ENCODE results near the gene GAREM1.

The GAREM1 gene

DNA sequence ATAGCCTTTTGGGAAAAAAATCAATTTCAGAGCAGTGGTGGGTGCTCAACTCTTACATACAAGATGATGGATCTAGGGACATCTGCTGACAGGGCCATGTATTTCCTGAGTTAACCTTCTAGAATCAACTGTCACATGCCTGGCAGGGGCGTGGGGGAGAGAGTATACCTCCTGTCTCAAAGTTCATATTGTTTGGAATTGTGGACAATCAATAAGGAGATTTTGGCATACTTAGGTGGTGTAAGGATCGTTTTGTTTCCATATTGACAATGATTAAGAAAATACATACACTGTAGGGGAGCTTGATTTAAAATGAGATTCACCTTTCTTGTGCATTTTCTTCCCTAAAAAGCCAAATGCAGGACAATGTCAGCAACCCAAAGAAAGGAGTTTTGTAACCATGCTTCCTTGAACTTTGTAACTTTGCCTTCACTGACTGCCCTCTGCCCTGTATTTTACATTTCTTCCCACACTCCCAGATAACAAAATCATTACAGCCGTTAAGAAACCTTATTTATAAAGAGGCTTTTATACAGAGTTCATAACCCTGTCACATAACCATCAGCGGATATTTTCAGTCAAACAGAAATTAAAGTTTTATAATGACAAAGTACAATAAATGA lies 192.4 kb downstream of the GAREM1 start:
- Histone ChIP-seq H3K27ac (ENCODE audit: low read depth, low read length) (peak overlapping the region; percentile 52), H3K9me3 (ENCODE audit: control insufficient read depth in 5 of 5, low read length in 5 of 5) (no peaks in the 10 kb centered on the region), H3K9ac (ENCODE audit: low read length in 5 of 5) (peak overlapping the region in 1 of 5 donors; percentile 37), H3K27me3 (ENCODE audit: control insufficient read depth in 5 of 5, insufficient read depth in 4 of 5, low read length in 5 of 5) (no peaks in the 10 kb centered on the region), H3K4me3 (ENCODE audit: low read depth in 1 of 5, low read length in 5 of 5) (no peak overlapping the region), H3K4me1 (ENCODE audit: control insufficient read depth in 5 of 5, insufficient read depth in 5 of 5, low read length in 5 of 5) (peaks cover 4 to 34% (median 26%) of the 10 kb centered on the region in 5 donors), H3K36me3 (ENCODE audit: control insufficient read depth in 5 of 5, insufficient read depth in 5 of 5, low read length in 5 of 5) (peaks cover 0 to 2% (median 0%) of the 10 kb centered on the region in 5 donors)

DNA sequence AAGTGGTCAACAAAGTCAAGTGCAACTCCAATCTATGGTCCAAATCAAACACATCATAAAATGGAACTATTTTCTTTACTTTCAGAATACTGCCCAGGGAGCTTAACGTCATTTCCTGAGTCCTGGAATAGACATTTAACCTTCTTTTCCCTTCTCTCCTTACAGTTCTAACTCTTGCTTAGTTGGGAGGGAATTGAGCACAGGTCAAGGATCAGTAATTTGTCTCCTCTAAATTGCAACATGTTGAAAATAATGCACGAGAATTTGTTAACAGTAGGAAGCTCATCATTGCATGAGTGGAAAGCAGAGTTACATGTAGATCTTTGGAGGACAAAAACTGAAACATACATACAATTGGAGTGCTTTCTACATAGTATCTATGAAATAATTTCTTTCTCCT lies 193.1 kb downstream of the GAREM1 start:
- Histone ChIP-seq H3K9me3 (ENCODE audit: control insufficient read depth in 5 of 5, low read length in 5 of 5) (no peaks in the 10 kb centered on the region), H3K27ac (ENCODE audit: low read depth, low read length) (peak overlapping the region; percentile 52), H3K4me3 (ENCODE audit: low read depth in 1 of 5, low read length in 5 of 5) (no peak overlapping the region), H3K9ac (ENCODE audit: low read length in 5 of 5) (no peak overlapping the region), H3K27me3 (ENCODE audit: control insufficient read depth in 5 of 5, insufficient read depth in 4 of 5, low read length in 5 of 5) (no peaks in the 10 kb centered on the region), H3K36me3 (ENCODE audit: control insufficient read depth in 5 of 5, insufficient read depth in 5 of 5, low read length in 5 of 5) (peaks cover 0 to 2% (median 0%) of the 10 kb centered on the region in 5 donors), H3K4me1 (ENCODE audit: control insufficient read depth in 5 of 5, insufficient read depth in 5 of 5, low read length in 5 of 5) (peaks cover 4 to 31% (median 21%) of the 10 kb centered on the region in 5 donors)

DNA sequence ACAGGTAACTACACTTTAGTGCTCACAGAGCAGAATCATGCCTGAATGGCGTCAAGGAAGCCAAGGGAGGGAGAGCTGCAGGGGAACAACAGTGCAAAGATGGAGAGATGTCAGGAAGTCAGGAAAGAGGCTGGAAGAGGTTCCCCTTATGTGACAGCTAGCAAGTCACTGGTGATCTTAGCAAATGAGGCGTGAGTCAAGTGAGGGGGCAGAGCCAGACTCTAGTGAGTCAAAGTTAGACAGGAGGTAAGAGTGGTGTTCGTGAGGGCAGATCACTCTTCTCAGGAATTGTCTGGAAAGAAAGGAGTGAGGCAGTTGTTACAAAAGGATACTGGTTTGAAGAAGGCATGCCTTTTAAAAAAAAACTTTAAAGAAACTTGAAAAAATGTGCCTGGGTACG lies 193.8 kb downstream of the GAREM1 start:
- Histone ChIP-seq H3K4me3 (ENCODE audit: low read depth in 1 of 5, low read length in 5 of 5) (no peak overlapping the region), H3K4me1 (ENCODE audit: control insufficient read depth in 5 of 5, insufficient read depth in 5 of 5, low read length in 5 of 5) (peaks cover 4 to 28% (median 19%) of the 10 kb centered on the region in 5 donors), H3K27me3 (ENCODE audit: control insufficient read depth in 5 of 5, insufficient read depth in 4 of 5, low read length in 5 of 5) (no peaks in the 10 kb centered on the region), H3K36me3 (ENCODE audit: control insufficient read depth in 5 of 5, insufficient read depth in 5 of 5, low read length in 5 of 5) (peaks cover 0 to 2% (median 0%) of the 10 kb centered on the region in 5 donors), H3K27ac (ENCODE audit: low read depth, low read length) (no peak overlapping the region), H3K9me3 (ENCODE audit: control insufficient read depth in 5 of 5, low read length in 5 of 5) (no peaks in the 10 kb centered on the region), H3K9ac (ENCODE audit: low read length in 5 of 5) (no peak overlapping the region)

- Histone ChIP-seq H3K27ac (ENCODE audit: low read depth, low read length) (no peak overlapping the region), H3K9me3 (ENCODE audit: control insufficient read depth in 5 of 5, low read length in 5 of 5) (no peaks in the 10 kb centered on the region), H3K27me3 (ENCODE audit: control insufficient read depth in 5 of 5, insufficient read depth in 4 of 5, low read length in 5 of 5) (no peaks in the 10 kb centered on the region), H3K4me3 (ENCODE audit: low read depth in 1 of 5, low read length in 5 of 5) (no peak overlapping the region), H3K36me3 (ENCODE audit: control insufficient read depth in 5 of 5, insufficient read depth in 5 of 5, low read length in 5 of 5) (peaks cover 0 to 2% (median 0%) of the 10 kb centered on the region in 5 donors), H3K4me1 (ENCODE audit: control insufficient read depth in 5 of 5, insufficient read depth in 5 of 5, low read length in 5 of 5) (peaks cover 4 to 28% (median 19%) of the 10 kb centered on the region in 5 donors), H3K9ac (ENCODE audit: low read length in 5 of 5) (no peak overlapping the region)
These were observed 194.4 kb downstream of the GAREM1 start for GRCh38 chr18:32276256-32276655.

- H3K4me3 ChIP-seq (ENCODE audit: low read depth in 1 of 5, low read length in 5 of 5), result no peak overlapping the region
- H3K9me3 ChIP-seq (ENCODE audit: control insufficient read depth in 5 of 5, low read length in 5 of 5), result no peaks in the 10 kb centered on the region
- H3K9ac ChIP-seq (ENCODE audit: low read length in 5 of 5), result no peak overlapping the region
- H3K27ac ChIP-seq (ENCODE audit: low read depth, low read length), result no peak overlapping the region
- peaks cover 4 to 20% (median 17%) of the 10 kb centered on the region in 5 donors for H3K4me1 ChIP-seq (ENCODE audit: control insufficient read depth in 5 of 5, insufficient read depth in 5 of 5, low read length in 5 of 5)
- H3K36me3 ChIP-seq (ENCODE audit: control insufficient read depth in 5 of 5, insufficient read depth in 5 of 5, low read length in 5 of 5), result peaks cover 0 to 3% (median 0%) of the 10 kb centered on the region in 5 donors
- H3K27me3 ChIP-seq (ENCODE audit: control insufficient read depth in 5 of 5, insufficient read depth in 4 of 5, low read length in 5 of 5), result no peaks in the 10 kb centered on the region
These were observed 195.5 kb downstream of the GAREM1 start for GRCh38 chr18:32275221-32275620.

DNA sequence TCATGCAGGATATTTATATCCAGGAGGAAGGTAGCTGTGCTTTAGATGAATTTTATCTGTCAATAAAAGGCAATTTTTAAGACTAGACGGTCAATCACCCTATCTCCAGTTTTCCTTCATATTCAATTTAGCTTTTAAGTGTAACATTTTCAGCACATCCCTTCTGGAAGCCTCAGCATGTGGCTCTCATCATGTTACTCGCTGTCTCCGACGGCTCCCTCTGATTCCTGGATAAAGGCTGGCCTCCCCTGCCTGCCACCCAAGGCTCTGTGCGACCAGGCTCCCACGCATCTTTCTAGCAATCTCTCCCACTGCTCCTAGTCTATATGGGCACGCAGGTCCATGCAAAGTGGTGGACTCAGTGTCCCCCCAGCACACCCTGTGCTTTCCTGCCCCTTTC lies 196.4 kb downstream of the GAREM1 start:
- Histone ChIP-seq H3K9ac (ENCODE audit: low read length in 5 of 5) (no peak overlapping the region), H3K27ac (ENCODE audit: low read depth, low read length) (no peak overlapping the region)

GRCh38 chr18:32271672-32272208 lies 198.9 kb downstream of the GAREM1 start:
- Histone ChIP-seq H3K4me3 (ENCODE audit: low read depth in 1 of 5, low read length in 5 of 5) (no peak overlapping the region), H3K9ac (ENCODE audit: low read length in 5 of 5) (no peak overlapping the region), H3K27ac (ENCODE audit: low read depth, low read length) (no peak overlapping the region), H3K9me3 (ENCODE audit: control insufficient read depth in 5 of 5, low read length in 5 of 5) (no peaks in the 10 kb centered on the region), H3K4me1 (ENCODE audit: control insufficient read depth in 5 of 5, insufficient read depth in 5 of 5, low read length in 5 of 5) (no peaks in the 10 kb centered on the region), H3K36me3 (ENCODE audit: control insufficient read depth in 5 of 5, insufficient read depth in 5 of 5, low read length in 5 of 5) (peaks cover 10 to 31% (median 28%) of the 10 kb centered on the region in 5 donors), H3K27me3 (ENCODE audit: control insufficient read depth in 5 of 5, insufficient read depth in 4 of 5, low read length in 5 of 5) (no peaks in the 10 kb centered on the region)

More for the DNA sequence above, 196.4 kb downstream of the GAREM1 start:
- Histone ChIP-seq H3K9me3 (ENCODE audit: control insufficient read depth in 5 of 5, low read length in 5 of 5) (no peaks in the 10 kb centered on the region), H3K36me3 (ENCODE audit: control insufficient read depth in 5 of 5, insufficient read depth in 5 of 5, low read length in 5 of 5) (peaks cover 3 to 12% (median 9%) of the 10 kb centered on the region in 5 donors), H3K4me3 (ENCODE audit: low read depth in 1 of 5, low read length in 5 of 5) (no peak overlapping the region), H3K4me1 (ENCODE audit: control insufficient read depth in 5 of 5, insufficient read depth in 5 of 5, low read length in 5 of 5) (peaks cover 4 to 18% (median 17%) of the 10 kb centered on the region in 5 donors), H3K27me3 (ENCODE audit: control insufficient read depth in 5 of 5, insufficient read depth in 4 of 5, low read length in 5 of 5) (no peaks in the 10 kb centered on the region)

- Histone ChIP-seq H3K9me3 (ENCODE audit: control insufficient read depth in 5 of 5, low read length in 5 of 5) (no peaks in the 10 kb centered on the region), H3K4me1 (ENCODE audit: control insufficient read depth in 5 of 5, insufficient read depth in 5 of 5, low read length in 5 of 5) (no peaks in the 10 kb centered on the region), H3K27ac (ENCODE audit: low read depth, low read length) (no peak overlapping the region), H3K36me3 (ENCODE audit: control insufficient read depth in 5 of 5, insufficient read depth in 5 of 5, low read length in 5 of 5) (peaks cover 10 to 32% (median 28%) of the 10 kb centered on the region in 5 donors), H3K4me3 (ENCODE audit: low read depth in 1 of 5, low read length in 5 of 5) (no peak overlapping the region), H3K27me3 (ENCODE audit: control insufficient read depth in 5 of 5, insufficient read depth in 4 of 5, low read length in 5 of 5) (no peaks in the 10 kb centered on the region), H3K9ac (ENCODE audit: low read length in 5 of 5) (no peak overlapping the region)
These were observed 200.3 kb downstream of the GAREM1 start for GRCh38 chr18:32270341-32270740.

DNA sequence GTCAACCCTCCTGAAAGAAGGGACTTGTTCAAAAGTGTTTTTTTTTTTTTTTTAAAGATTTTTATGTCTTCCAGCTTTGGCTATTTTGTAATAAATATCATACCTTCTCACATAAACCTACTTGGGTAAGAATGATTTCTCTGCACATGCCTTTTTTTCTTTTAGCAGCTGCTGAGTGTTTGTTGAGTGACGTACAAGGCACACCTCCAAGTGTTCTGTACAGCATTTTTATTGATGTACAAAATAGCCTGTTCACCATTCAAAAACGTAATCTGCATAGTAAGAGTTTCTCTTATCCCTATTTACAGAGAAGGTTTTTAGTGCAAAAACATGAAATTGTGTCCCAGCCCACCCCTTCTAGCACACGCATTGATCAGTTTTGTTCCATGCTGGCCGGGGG lies 203.2 kb downstream of the GAREM1 start:
- H3K27me3 ChIP-seq (ENCODE audit: control insufficient read depth in 5 of 5, insufficient read depth in 4 of 5, low read length in 5 of 5), result no peaks in the 10 kb centered on the region
- no peak overlapping the region for H3K9ac ChIP-seq (ENCODE audit: low read length in 5 of 5)
- H3K27ac ChIP-seq (ENCODE audit: low read depth, low read length), result no peak overlapping the region
- no peak overlapping the region for H3K4me3 ChIP-seq (ENCODE audit: low read depth in 1 of 5, low read length in 5 of 5)
- H3K9me3 ChIP-seq (ENCODE audit: control insufficient read depth in 5 of 5, low read length in 5 of 5), result no peaks in the 10 kb centered on the region
- H3K4me1 ChIP-seq (ENCODE audit: control insufficient read depth in 5 of 5, insufficient read depth in 5 of 5, low read length in 5 of 5), result no peaks in the 10 kb centered on the region
- peaks cover 10 to 32% (median 28%) of the 10 kb centered on the region in 5 donors for H3K36me3 ChIP-seq (ENCODE audit: control insufficient read depth in 5 of 5, insufficient read depth in 5 of 5, low read length in 5 of 5)

DNA sequence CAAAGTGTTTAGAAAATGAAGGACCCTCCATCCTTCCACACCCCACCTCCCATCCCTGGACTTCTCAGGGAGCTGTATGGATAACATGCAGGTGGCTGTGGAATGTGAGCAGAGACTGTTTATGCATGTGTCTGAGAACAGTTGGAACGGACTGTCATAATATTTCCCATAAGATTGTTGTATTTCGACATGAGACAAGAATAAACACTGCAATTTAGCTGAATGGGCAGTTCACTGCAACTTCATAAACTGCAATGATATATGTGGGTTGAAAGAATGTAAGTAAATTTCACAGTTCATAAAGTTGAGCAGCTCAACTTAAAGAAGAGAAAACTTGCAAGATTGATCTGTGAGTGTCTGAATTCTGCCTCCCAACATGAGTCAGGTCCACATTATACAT lies 206.3 kb downstream of the GAREM1 start:
- no peaks in the 10 kb centered on the region for H3K4me1 ChIP-seq (ENCODE audit: control insufficient read depth in 5 of 5, insufficient read depth in 5 of 5, low read length in 5 of 5)
- H3K9ac ChIP-seq (ENCODE audit: low read length in 5 of 5), result no peak overlapping the region
- H3K4me3 ChIP-seq (ENCODE audit: low read depth in 1 of 5, low read length in 5 of 5), result no peak overlapping the region
- no peaks in the 10 kb centered on the region for H3K27me3 ChIP-seq (ENCODE audit: control insufficient read depth in 5 of 5, insufficient read depth in 4 of 5, low read length in 5 of 5)
- H3K27ac ChIP-seq (ENCODE audit: low read depth, low read length), result no peak overlapping the region
- no peaks in the 10 kb centered on the region for H3K9me3 ChIP-seq (ENCODE audit: control insufficient read depth in 5 of 5, low read length in 5 of 5)
- peaks cover 7 to 24% (median 19%) of the 10 kb centered on the region in 5 donors for H3K36me3 ChIP-seq (ENCODE audit: control insufficient read depth in 5 of 5, insufficient read depth in 5 of 5, low read length in 5 of 5)

Data from subcutaneous abdominal adipose tissue (tissue), 5 donors.